ENCODE data around the gene BHMT.

BHMT gene

DNA sequence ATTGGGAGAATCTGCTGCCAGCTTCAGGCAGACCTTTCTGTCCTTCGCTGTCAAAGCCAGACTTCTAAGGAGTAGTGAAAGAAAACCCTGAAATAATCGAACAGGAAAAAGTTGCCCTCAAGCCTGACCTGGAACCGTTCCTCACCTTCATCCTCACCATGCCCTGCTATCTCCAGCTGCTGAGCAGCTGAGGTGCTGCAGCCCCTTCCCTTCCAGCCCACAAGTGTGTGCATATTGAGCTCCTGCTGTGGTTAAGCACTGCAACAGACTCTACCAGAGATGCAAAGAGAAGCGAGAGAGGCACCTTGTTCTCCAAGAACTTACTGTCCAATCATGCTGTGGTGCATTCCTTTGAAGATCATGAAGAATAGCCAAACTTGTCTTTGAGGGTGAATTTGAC is 23.1 kb upstream of the BHMT start:
- TF ChIP-seq, protein P1, sequence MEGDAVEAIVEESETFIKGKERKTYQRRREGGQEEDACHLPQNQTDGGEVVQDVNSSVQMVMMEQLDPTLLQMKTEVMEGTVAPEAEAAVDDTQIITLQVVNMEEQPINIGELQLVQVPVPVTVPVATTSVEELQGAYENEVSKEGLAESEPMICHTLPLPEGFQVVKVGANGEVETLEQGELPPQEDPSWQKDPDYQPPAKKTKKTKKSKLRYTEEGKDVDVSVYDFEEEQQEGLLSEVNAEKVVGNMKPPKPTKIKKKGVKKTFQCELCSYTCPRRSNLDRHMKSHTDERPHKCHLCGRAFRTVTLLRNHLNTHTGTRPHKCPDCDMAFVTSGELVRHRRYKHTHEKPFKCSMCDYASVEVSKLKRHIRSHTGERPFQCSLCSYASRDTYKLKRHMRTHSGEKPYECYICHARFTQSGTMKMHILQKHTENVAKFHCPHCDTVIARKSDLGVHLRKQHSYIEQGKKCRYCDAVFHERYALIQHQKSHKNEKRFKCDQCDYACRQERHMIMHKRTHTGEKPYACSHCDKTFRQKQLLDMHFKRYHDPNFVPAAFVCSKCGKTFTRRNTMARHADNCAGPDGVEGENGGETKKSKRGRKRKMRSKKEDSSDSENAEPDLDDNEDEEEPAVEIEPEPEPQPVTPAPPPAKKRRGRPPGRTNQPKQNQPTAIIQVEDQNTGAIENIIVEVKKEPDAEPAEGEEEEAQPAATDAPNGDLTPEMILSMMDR (conservative IDR thresholded peaks at IDR 0.05; ENCODE audit: low read depth), result no peak
- POLR2A ChIA-PET (ENCODE audit: low non-redundant PET), result no interaction called here
- CTCF ChIA-PET, result no interaction called here
- H3K27ac ChIP-seq, result no peak overlapping the region
- no peak for DNase-seq (ENCODE audit: low spot score)

GRCh38 chr5:79091064-79091463 is 20.5 kb upstream of the BHMT start:
- TF ChIP-seq, protein P1 (conservative IDR thresholded peaks at IDR 0.05; ENCODE audit: low read depth), result no peak
- H3K27ac ChIP-seq, result no peak overlapping the region
- ChIA-PET CTCF (interaction anchor here (1.2 kb wide), 1 partner anchor 66 kb away, joined by 3 read pairs; no protein-coding TSS in a partner anchor), POLR2A (ENCODE audit: low non-redundant PET) (no interaction called here)
- no peak for DNase-seq (ENCODE audit: low spot score)

- no peak for DNase-seq (ENCODE audit: low spot score)
- CTCF ChIA-PET, result interaction anchor here (0.8 kb wide), 1 partner anchor 39 kb away, joined by 3 read pairs; no protein-coding TSS in a partner anchor
- TF ChIP-seq, protein P1 (conservative IDR thresholded peaks at IDR 0.05; ENCODE audit: low read depth), result no peak
- POLR2A ChIA-PET (ENCODE audit: low non-redundant PET), result no interaction called here
- H3K27ac ChIP-seq, result no peak overlapping the region
Observed at GRCh38 chr5:79093762-79094161, 17.8 kb upstream of the BHMT start.

DNA sequence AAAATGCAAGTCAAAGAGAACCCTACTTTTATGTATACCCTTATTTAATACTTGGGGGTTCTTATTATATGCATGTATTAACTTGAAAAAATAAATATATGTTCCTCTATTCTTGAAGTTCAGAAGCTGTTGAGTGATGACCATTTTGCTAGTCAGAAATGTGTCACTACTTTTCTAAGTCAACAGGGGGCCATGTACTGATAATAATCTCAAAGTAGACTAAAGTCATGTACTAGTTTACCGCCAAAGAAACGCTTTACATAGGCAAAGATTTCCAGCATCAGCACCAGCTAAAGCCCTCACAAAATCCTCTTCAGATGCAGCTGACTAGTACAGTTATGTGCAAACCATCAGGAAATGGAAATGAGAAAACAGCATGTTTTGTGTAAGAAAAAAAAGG is 5.7 kb upstream of the BHMT start:
- CTCF ChIA-PET, result interaction anchor here (0.6 to 1.5 kb wide), 5 partner anchors 27 to 281 kb away, joined by 3 to 5 read pairs (median 4); no protein-coding TSS in a partner anchor
- TF ChIP-seq, protein P1 (conservative IDR thresholded peaks at IDR 0.05; ENCODE audit: low read depth), result no peak
- POLR2A ChIA-PET (ENCODE audit: low non-redundant PET), result interaction anchor here (0.6 kb wide), 1 partner anchor 16 kb away, joined by 4 read pairs; no protein-coding TSS in a partner anchor

GRCh38 chr5:79107020-79107796 is 4.4 kb upstream of the BHMT start:
- ChIA-PET CTCF (interaction anchor here (0.7 to 1.1 kb wide), 3 partner anchors 42 to 227 kb away, joined by 3 to 4 read pairs (median 3); no protein-coding TSS in a partner anchor), POLR2A (ENCODE audit: low non-redundant PET) (no interaction called here)
- no peak overlapping the region for H3K27ac ChIP-seq
- TF ChIP-seq, protein P1 (conservative IDR thresholded peaks at IDR 0.05; ENCODE audit: low read depth), result no peak
- no peak for DNase-seq (ENCODE audit: low spot score)

More for the DNA sequence above, 5.7 kb upstream of the BHMT start:
- no peak overlapping the region for H3K27ac ChIP-seq
- DNase-seq (ENCODE audit: low spot score), result no peak

DNA sequence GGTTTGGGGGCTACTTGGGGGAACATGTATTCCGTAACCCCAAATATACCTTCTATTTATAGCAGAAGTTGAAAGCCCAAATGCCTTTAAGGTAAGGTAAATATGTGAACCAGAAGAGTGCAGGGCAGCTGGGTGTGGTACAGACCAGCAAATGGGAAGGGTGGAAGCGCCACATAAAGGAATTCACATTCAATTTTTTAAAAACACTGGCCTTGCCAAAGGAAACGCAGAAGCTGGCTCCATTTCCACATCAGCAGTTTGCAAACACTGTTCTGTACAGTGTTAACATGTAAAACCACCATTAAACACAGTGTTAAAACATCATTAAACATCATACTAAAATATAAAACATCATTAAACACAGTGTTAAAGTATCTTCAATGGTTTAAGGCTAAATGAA is 3.5 kb upstream of the BHMT start:
- ChIA-PET POLR2A (ENCODE audit: low non-redundant PET) (no interaction called here), CTCF (no interaction called here)
- DNase-seq (ENCODE audit: low spot score), result no peak
- TF ChIP-seq, protein P1 (conservative IDR thresholded peaks at IDR 0.05; ENCODE audit: low read depth), result no peak
- no peak overlapping the region for H3K27ac ChIP-seq
